Activated CD4-positive, alpha-beta T cell treated with anti-CD3 and anti-CD28 coated beads, Interleukin-2, Interleukin-6, amounts not matched to agents 100 ng/mL and 50 ng/mL, durations not matched to agents 16 hours and 8 hours (primary cell): ENCODE data around the gene OR8B4.
"Not testable (repeated sequence)": the region's sequence is repeated elsewhere in the genome, so short reads cannot be mapped to it uniquely, and the experiment has no call there.

ENCODE experiments used
- DNase-seq: peaks from one replicate; pipeline ENCODE4 v3.0.0-alpha.2; 2020

OR8B4 gene, protein sequence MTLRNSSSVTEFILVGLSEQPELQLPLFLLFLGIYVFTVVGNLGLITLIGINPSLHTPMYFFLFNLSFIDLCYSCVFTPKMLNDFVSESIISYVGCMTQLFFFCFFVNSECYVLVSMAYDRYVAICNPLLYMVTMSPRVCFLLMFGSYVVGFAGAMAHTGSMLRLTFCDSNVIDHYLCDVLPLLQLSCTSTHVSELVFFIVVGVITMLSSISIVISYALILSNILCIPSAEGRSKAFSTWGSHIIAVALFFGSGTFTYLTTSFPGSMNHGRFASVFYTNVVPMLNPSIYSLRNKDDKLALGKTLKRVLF

DNA sequence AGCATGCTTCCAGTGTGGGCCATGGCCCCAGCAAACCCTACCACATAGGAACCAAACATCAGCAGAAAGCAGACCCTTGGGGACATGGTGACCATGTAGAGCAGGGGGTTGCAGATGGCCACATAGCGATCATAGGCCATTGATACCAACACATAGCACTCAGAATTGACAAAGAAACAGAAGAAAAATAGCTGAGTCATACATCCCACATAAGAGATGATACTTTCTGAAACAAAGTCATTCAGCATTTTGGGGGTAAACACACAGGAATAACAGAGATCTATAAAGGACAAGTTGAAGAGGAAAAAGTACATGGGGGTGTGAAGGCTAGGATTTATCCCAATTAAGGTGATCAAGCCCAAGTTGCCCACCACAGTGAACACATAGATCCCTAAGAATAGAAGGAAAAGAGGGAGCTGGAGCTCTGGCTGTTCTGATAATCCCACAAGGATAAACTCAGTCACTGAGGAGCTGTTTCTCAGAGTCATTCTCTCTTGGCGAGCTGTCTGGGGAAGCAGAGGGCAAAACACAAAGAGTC lies at the start of gene OR8B4:
Gene OR8B4, minus strand, starts transcription at position 488 of the 538 bp plus-strand sequence. Its CDS starts 0 bp downstream, at position 488.
- DNase-seq: no peak

DNA sequence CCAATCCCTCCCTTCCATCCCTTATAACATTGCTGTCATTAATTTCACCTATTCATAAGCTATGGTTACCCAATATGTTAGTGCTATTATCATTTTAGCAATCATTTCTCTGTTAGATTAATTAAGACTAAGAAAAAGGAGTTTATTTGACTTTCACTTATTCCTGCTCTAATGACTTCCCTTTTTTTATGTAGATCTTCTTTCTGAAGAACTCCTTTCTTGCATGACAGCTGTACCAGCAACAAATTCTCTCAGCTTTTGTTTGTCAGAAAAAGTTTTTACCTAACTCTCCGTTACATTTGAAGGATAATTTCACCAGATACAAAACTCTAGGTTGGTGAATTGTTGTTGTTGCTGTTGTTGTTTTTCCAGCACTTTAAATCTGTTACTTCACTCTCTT lies 49.4 kb upstream of the OR8B4 start:
- DNase-seq: no peak

DNA sequence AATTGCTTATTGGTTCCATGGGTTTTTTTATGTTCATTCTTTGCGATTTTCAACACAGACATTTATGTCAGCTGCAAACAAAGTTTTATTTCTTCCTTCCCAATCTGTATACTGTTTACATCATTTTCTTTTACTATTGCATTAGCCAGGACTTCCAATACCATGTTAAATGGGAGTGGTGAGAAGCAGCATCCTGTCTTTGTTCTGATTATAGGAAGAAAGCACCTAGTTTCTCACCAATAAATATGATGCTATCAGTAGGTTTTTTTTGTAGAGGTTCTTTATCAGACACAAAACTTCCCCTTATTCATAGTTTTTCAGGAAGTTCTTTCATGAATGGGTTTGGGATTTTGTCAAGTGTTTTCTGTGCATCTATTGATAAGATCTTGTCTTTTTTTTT lies 48.8 kb upstream of the OR8B4 start:
- DNase-seq: no peak

DNA sequence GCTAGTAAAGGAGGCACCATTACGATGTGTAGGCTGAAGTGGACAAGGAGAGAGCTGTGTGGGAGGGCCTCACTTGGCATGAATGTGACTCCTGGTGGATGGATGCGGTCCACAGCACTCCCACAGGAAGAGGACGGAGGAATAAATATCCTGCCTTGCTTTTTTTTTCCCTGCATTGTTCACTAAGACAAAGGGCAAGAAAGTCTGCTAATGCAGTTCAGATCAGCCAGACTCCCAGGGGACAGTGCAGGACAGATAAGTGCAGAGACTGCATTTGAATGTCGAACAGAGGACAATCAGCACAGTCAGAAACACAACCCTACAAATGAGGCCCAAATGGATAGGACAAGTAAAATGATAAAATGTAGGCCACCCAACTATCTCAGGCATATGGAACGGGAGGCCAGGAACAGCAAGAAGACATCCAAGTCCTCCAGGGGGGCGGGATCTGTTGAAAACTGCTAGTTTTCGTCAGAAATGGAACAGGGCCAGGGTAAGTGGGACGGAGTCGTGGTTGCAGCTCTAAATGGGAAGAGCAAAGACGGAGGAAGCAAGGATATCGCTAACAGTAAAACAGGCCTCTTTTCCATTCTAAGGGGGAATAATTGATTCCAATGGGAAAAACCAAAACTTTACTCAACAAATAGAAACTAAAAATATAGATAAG lies 46.0 kb upstream of the OR8B4 start:
- DNase-seq: no peak

DNA sequence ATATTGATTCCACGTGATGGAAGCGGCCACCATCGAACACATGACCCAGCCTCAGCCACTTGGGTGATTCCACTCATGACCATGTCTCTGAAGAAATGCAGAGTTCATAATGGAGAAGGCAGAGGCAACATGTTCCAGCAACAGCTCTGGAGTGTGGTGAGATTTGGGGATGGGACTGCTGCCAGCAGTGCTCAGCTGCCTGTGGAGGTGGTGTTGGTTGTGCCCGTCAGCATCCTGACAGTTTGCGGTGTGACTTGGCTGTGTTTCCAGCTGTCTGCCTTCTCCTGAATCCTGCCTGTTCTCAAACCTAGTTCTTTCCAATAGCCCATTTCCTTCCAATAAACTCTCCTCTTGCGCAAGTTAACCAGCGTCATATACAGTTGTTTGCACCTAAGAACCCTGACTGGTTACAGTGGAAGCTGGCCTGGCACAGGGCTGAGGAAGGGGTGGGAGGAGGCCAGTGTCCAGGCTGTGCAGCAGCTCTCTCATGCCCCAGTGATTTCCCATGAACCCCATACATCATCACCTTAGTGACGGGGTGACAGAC lies 42.8 kb upstream of the OR8B4 start:
- no peak for DNase-seq

DNA sequence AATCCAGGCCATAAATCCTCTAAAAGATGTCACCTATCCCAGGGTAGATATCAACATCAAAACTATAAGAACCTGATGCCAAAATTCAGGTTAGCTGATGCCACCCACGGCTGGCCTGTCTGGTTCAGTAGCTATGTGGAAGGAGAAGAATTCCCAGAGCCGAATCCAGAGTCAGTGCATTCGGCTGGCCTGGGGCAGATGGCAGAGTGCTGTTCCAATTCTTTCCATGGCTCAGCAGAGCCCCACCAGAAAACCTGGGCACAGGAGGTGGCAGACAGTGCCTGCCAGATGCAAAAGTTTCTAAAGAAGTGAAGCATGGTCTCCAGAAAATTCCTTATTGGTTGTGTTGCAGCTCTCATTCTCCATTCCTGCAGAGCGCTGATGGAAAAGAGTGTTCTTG lies 40.7 kb upstream of the OR8B4 start:
- DNase-seq: no peak

DNA sequence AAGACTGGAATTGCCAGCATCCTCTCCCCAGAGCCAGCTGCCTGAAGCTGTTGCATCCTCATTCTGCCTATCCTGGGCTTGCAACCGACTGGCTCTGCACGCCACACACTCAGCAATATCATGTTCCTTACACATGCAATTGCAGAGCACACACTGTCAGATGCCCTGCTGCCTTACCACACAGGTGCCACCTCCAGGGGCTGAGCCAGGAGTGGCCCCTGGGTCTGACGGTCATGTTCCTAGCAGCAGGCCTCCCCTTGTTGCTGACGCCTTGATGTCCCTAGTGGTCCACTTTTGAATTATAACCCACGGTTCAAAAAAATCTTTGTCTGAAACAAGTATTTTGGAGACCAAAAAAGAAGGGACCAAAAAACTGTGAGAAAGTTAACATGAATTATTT lies 39.3 kb upstream of the OR8B4 start:
- no peak for DNase-seq

DNA sequence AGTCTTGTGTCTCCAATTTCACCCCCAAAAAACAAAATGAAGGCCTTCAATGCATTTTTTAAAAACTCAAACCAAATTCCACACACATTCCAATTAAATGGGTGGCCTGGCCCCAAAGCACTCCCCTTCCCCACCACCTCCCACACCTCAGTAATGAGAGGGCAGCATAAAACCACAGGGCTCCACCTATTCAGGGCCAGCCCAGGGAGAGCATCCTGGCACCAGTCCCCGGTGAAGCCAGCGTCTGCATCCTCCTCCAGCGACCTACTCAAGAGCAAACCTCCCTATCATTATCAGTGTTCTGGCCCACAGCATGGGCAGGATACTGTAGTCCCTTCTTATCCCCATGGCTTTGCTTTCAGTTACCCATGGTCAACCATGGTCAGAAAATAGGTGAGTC lies 38.7 kb upstream of the OR8B4 start:
- no peak for DNase-seq

DNA sequence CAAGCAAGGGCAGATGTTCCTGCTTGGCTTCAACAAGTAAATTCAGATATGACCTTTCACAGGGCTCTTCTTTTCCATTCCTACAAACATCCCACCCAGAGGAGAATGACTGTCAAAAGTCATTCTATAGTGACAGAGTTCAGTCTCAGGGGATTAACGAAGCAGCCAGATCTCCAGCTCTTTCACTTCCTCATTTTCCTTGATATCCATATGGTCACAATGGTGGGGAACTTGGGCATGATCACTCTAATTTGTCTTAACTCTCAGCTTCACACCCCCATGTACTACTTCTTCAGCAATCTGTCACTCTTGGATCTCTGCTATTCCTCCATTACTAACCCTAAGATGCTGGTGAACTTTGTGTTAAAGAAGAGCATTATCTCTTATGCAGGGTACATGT lies 35.8 kb upstream of the OR8B4 start:
- DNase-seq: no peak

DNA sequence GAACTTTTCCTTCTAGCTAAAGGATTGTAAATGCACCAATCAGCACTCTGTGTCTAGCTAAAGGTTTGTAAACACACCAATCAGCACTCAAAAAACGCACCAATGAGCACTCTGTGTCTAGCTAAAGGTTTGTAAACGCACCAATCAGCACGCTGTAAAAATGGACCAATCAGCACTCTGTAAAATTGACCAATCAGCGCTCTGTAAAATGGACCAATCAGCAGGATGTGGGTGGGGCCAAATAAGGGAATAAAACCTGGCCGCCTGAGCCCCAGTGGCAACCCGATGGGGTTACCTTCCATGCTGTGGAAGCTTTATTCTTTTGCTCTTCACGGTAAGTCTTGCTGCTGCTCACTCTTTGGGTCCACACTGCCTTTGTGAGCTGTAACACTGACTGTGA lies 34.7 kb upstream of the OR8B4 start:
- DNase-seq: not testable (repeated sequence)

DNA sequence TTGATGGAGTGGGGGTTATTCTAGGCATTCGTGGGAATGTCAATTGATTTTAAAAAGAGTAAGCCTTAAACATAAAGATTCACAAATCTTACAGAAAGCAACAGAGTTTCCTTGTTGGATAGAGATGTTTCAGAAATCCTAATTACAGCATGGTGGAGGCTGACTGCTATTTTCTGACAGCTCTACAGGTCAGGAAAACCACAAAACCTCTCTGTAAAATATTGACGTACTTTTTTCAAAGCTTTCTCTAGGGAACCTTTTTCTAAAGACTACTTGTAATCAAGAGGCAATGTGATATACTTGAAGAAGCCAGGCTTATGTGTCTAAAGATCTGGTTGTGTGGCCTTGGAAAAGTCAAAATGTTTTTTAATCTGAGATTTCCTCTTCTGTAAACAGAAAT lies 29.9 kb upstream of the OR8B4 start:
- DNase-seq: no peak

DNA sequence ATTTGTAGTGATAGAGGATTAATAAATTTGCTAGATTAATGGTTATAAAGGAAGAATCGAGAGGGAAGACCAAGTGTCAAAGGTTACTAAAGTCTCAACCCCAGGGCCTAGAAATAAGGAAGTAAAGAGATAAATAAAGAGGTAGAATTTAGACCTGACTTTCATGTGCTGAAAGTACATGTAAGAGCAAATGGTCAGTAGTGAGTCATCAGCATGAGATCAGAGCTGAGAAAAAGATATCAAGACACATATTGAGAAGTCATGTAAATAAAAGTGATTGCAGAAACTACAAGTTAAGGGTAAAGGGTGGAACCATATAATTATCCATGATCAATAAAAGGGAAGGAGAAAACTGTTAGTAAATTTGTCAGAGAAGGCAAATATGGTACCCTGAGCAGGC lies 22.2 kb upstream of the OR8B4 start:
- DNase-seq: no peak

DNA sequence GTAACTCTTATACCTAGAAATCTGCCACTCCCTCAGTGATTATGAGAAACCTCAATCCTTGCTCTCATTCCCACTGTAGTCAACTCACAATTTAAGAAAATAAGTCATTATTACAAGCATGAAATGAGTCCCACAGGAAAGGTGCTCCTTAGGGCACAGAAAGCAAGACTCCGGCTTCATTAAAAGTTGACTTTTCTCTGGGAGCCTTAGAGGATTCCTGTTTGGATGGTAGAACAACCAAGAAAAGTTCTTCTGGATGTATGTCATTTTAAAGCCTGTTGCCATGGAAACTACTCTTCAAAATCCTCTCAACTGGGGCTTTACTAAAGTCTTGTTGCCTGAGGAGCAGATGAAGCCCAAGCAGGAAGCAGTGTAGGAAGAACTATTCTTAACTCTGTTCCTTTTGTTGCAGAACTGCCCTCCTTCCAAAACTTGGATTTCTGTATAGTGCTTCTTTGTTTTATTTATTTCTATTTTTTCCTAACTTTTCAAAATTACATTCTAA lies 21.0 kb upstream of the OR8B4 start, which contains the start of gene OR8B8:
Gene OR8B8, minus strand, starts transcription at position 51 of the 505 bp plus-strand sequence. CDS start 4,611 bp downstream, outside the sequence.
- no peak for DNase-seq

DNA sequence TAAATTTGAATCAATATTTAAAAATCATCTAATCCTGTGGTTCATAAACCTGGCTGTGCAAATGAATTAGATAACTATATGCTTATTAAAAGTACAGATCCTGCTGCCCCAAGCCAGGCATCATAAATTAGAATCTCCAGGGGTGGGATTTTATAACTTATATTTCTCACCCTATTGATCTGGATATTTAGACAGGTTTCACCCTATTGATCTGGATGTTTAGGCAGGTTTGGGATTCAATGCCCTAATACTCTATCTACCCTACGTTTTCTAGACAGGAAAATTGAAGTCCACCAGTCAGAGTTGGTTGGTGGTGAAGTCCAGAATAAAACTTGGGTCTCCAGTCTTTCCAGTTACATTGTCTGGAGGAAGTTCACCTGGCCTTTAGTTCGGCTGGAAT lies 18.2 kb upstream of the OR8B4 start:
- no peak for DNase-seq

DNA sequence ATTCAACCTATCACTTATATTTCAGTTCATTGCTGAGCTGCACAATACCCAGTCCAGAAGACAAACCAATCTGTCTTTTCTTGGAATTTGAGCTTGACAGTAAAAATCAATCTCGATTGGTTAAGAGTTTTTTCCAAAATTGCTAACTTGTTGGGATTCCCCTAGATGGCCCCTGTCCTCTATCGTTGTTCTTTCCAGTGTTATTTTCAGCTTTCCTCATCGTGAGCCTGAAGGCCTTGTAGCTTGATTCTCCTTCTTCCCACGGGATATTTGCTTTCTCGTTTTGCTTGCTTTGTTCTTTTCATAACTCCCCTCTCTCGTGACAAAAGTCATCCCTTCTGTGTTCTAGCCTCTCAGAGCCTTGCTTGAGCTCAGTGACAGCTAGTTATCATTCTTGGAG lies 17.8 kb upstream of the OR8B4 start:
- DNase-seq: no peak

DNA sequence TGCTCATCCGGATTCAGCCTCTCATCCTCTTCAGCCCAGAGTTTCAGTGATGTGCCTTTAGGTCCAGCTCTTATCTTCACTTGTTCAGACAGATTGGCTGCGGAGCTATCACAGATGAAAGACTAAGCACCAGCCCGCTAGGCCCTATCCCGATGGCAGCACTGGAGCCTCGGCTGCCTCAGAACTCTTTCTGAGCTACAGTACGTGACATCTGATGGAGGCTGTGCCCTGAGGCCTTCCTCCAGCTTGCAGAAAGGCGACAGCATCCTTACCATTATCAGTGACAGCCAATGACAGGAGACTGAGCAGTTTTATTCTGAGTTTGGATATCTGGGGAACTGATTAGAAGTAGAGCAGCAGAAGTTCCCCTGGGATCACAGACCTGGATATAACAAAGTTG lies 16.8 kb upstream of the OR8B4 start:
- no peak for DNase-seq

DNA sequence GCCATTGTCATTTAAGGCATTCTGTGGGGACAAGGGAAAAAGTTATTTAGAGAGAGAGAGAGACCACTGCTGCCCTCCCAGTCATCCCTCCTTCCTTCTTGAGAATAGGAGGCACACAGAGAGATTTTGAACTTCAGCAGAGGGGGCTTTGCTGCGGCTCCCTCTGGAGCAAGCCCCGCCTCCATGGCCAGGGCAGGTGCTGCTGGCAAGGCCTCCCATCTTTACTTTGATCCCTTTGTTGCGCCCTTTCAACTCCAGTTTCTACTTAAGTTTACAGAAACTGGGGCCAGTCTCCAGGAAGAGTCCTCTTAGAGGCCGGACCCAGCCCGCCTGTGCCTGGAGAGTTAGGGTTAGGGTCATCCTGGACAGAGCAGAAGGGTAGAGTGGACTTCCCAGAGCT lies 16.4 kb upstream of the OR8B4 start:
- DNase-seq: no peak

DNA sequence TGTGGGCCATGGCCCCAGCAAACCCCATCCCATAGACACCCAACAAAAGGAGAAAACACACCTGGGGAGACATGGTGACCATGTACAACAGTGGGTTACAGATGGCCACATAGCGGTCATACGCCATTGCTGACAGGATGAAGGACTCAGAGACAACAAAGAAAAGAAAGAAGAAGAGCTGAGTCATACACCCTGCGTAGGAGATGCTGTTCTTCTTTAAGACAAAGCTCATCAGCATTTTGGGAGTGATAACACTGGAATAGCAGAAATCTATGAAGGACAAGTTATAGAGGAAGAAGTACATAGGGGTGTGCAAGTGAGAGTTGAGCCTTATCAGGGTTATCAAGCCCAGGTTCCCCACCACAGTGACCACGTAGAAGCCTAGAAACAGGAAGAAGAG lies 15.9 kb upstream of the OR8B4 start:
- no peak for DNase-seq

DNA sequence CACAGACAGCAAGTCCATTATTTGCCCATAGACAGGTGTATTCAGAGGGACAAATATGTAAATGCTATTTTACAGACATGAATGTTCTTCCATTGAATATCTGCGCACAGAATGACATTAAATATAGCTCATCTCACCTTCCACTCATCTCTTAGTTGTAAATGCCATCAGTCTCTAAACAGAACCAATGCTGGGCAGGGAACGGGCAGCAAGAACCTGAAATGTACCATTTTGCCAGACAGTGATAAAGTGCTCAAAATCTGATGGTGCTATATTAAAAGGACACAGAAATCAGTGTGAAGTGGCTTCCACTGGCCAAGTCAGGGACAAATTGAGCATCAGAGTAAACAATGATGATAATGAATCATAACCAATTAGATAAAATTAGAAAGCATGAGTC lies 10.0 kb upstream of the OR8B4 start:
- DNase-seq: no peak

DNA sequence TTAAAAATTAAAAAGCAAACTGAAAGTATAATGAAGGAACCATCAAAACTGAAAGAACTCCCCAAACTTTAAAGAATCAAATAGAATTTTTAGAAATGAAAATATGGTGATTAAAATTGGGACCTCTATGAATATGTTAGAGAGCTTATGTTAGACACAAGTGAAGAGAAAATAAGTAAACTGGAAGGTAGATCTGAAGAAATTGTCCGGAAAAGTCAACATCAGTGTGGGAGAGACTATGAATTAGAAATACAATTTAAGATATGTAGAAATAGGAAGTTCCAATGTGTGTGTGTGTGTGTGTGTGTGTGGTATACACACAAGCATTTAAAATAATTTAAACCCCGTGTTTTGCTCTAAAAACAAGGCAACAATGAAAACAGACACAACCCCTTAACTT lies 4.9 kb upstream of the OR8B4 start:
- DNase-seq: no peak

DNA sequence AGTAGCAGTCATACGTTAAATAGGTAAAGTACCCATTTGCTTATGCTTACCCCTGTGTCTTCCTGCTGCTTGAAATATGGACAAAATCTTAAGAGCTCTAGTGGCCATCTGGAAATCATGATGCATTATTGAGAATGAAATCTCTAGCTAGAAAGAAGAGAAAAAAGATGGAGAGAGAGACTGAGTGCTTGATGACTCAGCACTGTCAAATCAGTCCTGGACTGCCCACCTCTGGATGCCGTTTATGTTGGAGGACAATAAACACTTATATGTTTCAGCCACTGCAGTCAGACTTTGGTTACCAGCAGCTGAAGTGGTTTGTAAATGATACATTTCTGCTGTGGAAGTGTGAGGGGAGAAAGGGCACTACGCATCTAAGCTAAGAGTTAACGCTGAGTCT lies 3.6 kb downstream of the OR8B4 start:
- no peak for DNase-seq

DNA sequence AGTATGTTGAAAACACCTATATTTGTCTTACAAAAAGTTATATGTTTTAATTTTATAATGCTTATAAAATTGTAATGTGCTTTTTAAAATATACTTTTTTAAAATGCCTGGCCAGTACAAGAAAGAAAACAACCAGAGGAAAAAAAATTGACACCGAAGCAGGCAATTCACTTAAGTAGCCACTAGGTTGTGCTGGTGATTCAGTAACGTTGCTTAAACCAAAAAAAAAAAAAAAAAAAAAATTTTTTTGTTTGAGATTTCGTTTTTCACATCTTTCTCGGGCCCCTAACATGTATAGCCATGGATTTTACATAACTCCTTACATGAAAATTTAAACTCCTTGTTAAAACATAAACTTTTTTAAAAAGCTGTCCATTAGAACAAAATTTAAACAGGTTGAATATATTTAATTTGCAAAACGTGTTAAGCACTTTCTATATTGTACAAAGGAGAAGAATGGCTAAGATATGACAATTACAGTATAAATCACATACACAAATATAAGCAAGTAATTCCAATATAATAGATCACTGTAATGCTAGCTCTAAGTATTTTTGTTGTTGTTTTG lies 9.2 kb downstream of the OR8B4 start:
- peak; percentile 23 for DNase-seq

DNA sequence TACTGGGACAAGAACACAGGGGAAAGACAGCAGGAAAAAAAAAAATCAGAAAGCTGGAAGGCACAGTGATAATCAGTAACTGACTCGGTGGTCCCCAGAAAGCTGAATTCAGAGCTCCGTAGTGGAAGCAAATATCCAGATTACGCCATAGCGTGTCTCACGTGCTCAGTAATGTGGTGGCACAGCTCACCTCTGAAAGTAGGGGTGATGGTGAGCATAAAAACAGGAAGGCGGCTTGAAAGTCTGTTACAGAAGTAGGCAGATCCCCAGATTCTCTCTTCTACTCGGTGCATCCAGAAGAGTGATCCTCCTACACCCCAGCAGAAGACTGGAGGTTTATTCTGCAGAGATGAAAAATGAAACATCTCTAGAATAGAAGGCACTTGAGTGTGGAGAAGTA lies 14.8 kb downstream of the OR8B4 start:
- no peak for DNase-seq

DNA sequence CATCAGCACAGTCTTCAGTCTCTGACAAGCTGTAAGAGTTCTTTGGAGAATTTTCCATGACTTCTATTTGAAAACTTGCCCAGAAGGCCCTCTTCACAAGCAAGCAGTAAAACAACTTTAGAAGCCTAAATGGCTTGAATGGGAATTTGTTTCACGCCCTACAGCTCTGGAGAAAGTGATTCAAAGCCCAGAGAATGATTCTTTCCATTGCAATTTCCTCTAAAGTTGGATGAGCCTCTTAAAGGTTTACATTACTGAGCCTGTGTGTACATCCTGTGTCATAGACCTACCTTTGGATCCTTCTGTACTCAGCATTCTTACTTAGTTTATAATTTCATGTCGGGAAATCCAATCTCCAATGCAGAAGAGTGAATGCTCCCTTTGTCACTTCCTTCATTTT lies 19.1 kb downstream of the OR8B4 start:
- no peak for DNase-seq
